Upper lobe of left lung (tissue), 4 donors: Measurements from ENCODE around the gene PDE4A.

Experiments used
- EP300 ChIP-seq, 4 donors: sonication (generic); formaldehyde crosslinking; IDR thresholded peaks; one replicate each; pipeline ENCODE4 v1.5.1; 2017; ENCODE audit warnings: antibody characterized with exemption in 4 of 4, control low read depth in 2 of 4
- TF ChIP-seq, protein P1 (sequence below), 6 experiments: fragments of 450-650 bp in 4 of 6; fragments of 200-600 bp in 2 of 6; sonication (generic) in 2 of 6; IDR thresholded peaks; one replicate each; pipeline ENCODE4 v1.5.1; 2016 to 2019; ENCODE audit warnings: antibody characterized with exemption in 6 of 6

- no peak for TF ChIP-seq EP300 (IDR thresholded peaks at IDR 0.05)
- TF ChIP-seq, protein P1, sequence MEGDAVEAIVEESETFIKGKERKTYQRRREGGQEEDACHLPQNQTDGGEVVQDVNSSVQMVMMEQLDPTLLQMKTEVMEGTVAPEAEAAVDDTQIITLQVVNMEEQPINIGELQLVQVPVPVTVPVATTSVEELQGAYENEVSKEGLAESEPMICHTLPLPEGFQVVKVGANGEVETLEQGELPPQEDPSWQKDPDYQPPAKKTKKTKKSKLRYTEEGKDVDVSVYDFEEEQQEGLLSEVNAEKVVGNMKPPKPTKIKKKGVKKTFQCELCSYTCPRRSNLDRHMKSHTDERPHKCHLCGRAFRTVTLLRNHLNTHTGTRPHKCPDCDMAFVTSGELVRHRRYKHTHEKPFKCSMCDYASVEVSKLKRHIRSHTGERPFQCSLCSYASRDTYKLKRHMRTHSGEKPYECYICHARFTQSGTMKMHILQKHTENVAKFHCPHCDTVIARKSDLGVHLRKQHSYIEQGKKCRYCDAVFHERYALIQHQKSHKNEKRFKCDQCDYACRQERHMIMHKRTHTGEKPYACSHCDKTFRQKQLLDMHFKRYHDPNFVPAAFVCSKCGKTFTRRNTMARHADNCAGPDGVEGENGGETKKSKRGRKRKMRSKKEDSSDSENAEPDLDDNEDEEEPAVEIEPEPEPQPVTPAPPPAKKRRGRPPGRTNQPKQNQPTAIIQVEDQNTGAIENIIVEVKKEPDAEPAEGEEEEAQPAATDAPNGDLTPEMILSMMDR (IDR thresholded peaks at IDR 0.05), result no peak
These were observed 77.0 kb downstream of the PDE4A start for GRCh38 chr19:10497371-10497770.
